ENCODE data around the gene CCDC50. TPM values are rescaled to one million over a fixed set of nuclear protein-coding genes. Genes with fewer than 3 reads are reported as not detected.

Gene CCDC50
- total RNA-seq, 1 donor from 2014 or later, result 89.9 TPM

GRCh38 chr3:191425322-191425734, 96.1 kb downstream of the CCDC50 start:
- Histone ChIP-seq H3K9me3 (ENCODE audit: insufficient read depth, low read depth, low read length) (no peaks in the 10 kb centered on the region), H3K4me2 (ENCODE audit: low read length) (no peak overlapping the region), H4K20me1 (ENCODE audit: insufficient read depth, low read length) (no peaks in the 10 kb centered on the region), H3K79me2 (ENCODE audit: insufficient read depth, low read length) (no peaks in the 10 kb centered on the region), H3K4me1 (ENCODE audit: insufficient read depth, low read length) (no peaks in the 10 kb centered on the region), H3K27me3 (ENCODE audit: insufficient read depth, low read length) (no peaks in the 10 kb centered on the region), H3K27ac (ENCODE audit: low read depth, low read length) (no peak overlapping the region), H3K4me3 (ENCODE audit: insufficient read depth, low read depth, low read length) (no peak overlapping the region), H3K36me3 (ENCODE audit: insufficient read depth, low read length) (no peaks in the 10 kb centered on the region), H3K9ac (ENCODE audit: low read length) (no peak overlapping the region), H2AFZ (ENCODE audit: low read depth, low read length) (no peak overlapping the region)
- peaks cover 3% of the 10 kb centered on the region for H3K27me3 Mint-ChIP-seq (ENCODE audit: low read depth, unreplicated experiment)
- DNase-seq (ENCODE audit: low read depth) (no peak), FAIRE-seq (no peak)
- no peak overlapping the region for H3K27ac Mint-ChIP-seq (ENCODE audit: unreplicated experiment)
- H3K4me1 Mint-ChIP-seq (ENCODE audit: low read depth, unreplicated experiment), result no peaks in the 10 kb centered on the region
- no peak for TF ChIP-seq CTCF (IDR thresholded peaks at IDR 0.05; ENCODE audit: insufficient read depth, low read depth, low read length)
- H3K36me3 Mint-ChIP-seq (ENCODE audit: low read depth, unreplicated experiment), result no peaks in the 10 kb centered on the region
- no peaks in the 10 kb centered on the region for H3K9me3 Mint-ChIP-seq (ENCODE audit: unreplicated experiment)
- H3K4me3 Mint-ChIP-seq (ENCODE audit: unreplicated experiment), result no peak overlapping the region

- TF ChIP-seq EZH2 (IDR thresholded peaks at IDR 0.05; ENCODE audit: insufficient read depth, low read length) (no peak), CTCF (IDR thresholded peaks at IDR 0.05; ENCODE audit: insufficient read depth, low read depth, low read length) (no peak)
- Mint-ChIP-seq H3K36me3 (ENCODE audit: low read depth, unreplicated experiment) (no peaks in the 10 kb centered on the region), H3K4me3 (ENCODE audit: unreplicated experiment) (no peak overlapping the region), H3K27ac (ENCODE audit: unreplicated experiment) (no peak overlapping the region), H3K4me1 (ENCODE audit: low read depth, unreplicated experiment) (no peaks in the 10 kb centered on the region), H3K27me3 (ENCODE audit: low read depth, unreplicated experiment) (peaks cover 3% of the 10 kb centered on the region), H3K9me3 (ENCODE audit: unreplicated experiment) (no peaks in the 10 kb centered on the region)
- H2AFZ ChIP-seq (ENCODE audit: low read depth, low read length), result no peak overlapping the region
- no peaks in the 10 kb centered on the region for H3K9me3 ChIP-seq (ENCODE audit: insufficient read depth, low read depth, low read length)
- no peak for FAIRE-seq
- H4K20me1 ChIP-seq (ENCODE audit: insufficient read depth, low read length), result no peaks in the 10 kb centered on the region
- no peak overlapping the region for H3K27ac ChIP-seq (ENCODE audit: low read depth, low read length)
- H3K36me3 ChIP-seq (ENCODE audit: insufficient read depth, low read length), result no peaks in the 10 kb centered on the region
- H3K79me2 ChIP-seq (ENCODE audit: insufficient read depth, low read length), result no peaks in the 10 kb centered on the region
- H3K4me2 ChIP-seq (ENCODE audit: low read length), result no peak overlapping the region
- DNase-seq (ENCODE audit: low read depth), result no peak
- no peak overlapping the region for H3K4me3 ChIP-seq (ENCODE audit: insufficient read depth, low read depth, low read length)
- no peaks in the 10 kb centered on the region for H3K27me3 ChIP-seq (ENCODE audit: insufficient read depth, low read length)
- H3K4me1 ChIP-seq (ENCODE audit: insufficient read depth, low read length), result no peaks in the 10 kb centered on the region
- no peak overlapping the region for H3K9ac ChIP-seq (ENCODE audit: low read length)
Observed at GRCh38 chr3:191426311-191426710, 97.1 kb downstream of the CCDC50 start.

GRCh38 chr3:191428177-191428576, 99.0 kb downstream of the CCDC50 start:
- H3K27ac ChIP-seq (ENCODE audit: low read depth, low read length), result no peak overlapping the region
- DNase-seq (ENCODE audit: low read depth), result no peak
- Mint-ChIP-seq H3K9me3 (ENCODE audit: unreplicated experiment) (peaks cover 1% of the 10 kb centered on the region), H3K4me1 (ENCODE audit: low read depth, unreplicated experiment) (no peaks in the 10 kb centered on the region), H3K27ac (ENCODE audit: unreplicated experiment) (no peak overlapping the region), H3K36me3 (ENCODE audit: low read depth, unreplicated experiment) (no peaks in the 10 kb centered on the region), H3K4me3 (ENCODE audit: unreplicated experiment) (no peak overlapping the region), H3K27me3 (ENCODE audit: low read depth, unreplicated experiment) (peaks cover 3% of the 10 kb centered on the region)
- no peak overlapping the region for H3K4me2 ChIP-seq (ENCODE audit: low read length)
- FAIRE-seq, result no peak
- H3K4me1 ChIP-seq (ENCODE audit: insufficient read depth, low read length), result no peaks in the 10 kb centered on the region
- H3K4me3 ChIP-seq (ENCODE audit: insufficient read depth, low read depth, low read length), result no peak overlapping the region
- H3K27me3 ChIP-seq (ENCODE audit: insufficient read depth, low read length), result no peaks in the 10 kb centered on the region
- H2AFZ ChIP-seq (ENCODE audit: low read depth, low read length), result no peak overlapping the region
- H3K36me3 ChIP-seq (ENCODE audit: insufficient read depth, low read length), result no peaks in the 10 kb centered on the region
- H4K20me1 ChIP-seq (ENCODE audit: insufficient read depth, low read length), result no peaks in the 10 kb centered on the region
- TF ChIP-seq EZH2 (IDR thresholded peaks at IDR 0.05; ENCODE audit: insufficient read depth, low read length) (no peak), CTCF (IDR thresholded peaks at IDR 0.05; ENCODE audit: insufficient read depth, low read depth, low read length) (no peak)
- H3K79me2 ChIP-seq (ENCODE audit: insufficient read depth, low read length), result no peaks in the 10 kb centered on the region
- H3K9ac ChIP-seq (ENCODE audit: low read length), result no peak overlapping the region
- H3K9me3 ChIP-seq (ENCODE audit: insufficient read depth, low read depth, low read length), result no peaks in the 10 kb centered on the region
